ENCODE results near the gene HDAC4.

GRCh38 chr2:239266434-239266766 is 134.4 kb downstream of the HDAC4 start:
- TF ChIP-seq CTCF (IDR thresholded peaks at IDR 0.05; ENCODE audit: insufficient read depth, low read depth, low read length) (no peak), EZH2 (IDR thresholded peaks at IDR 0.05; ENCODE audit: insufficient read depth, low read length) (no peak)
